ENCODE data around the gene RHBDD3.
"Not testable (repeated sequence)": the region's sequence is repeated elsewhere in the genome, so short reads cannot be mapped to it uniquely, and the experiment has no call there.

Gene RHBDD3

GRCh38 chr22:29245626-29246385, 22.0 kb downstream of the RHBDD3 start:
- peak; percentile 100 for TF ChIP-seq CTCF (IDR thresholded peaks at IDR 0.05; ENCODE audit: low read depth, low read length)
- H3K4me3 ChIP-seq (replicated peaks in 1 of 2; ENCODE audit: low read depth in 2 of 2, low read length in 2 of 2): no peak overlapping the region
- peak; percentile 75 to 79 for DNase-seq (ENCODE audit: low read depth in 2 of 2)

GRCh38 chr22:29244785-29245625, 22.8 kb downstream of the RHBDD3 start:
- TF ChIP-seq CTCF (IDR thresholded peaks at IDR 0.05; ENCODE audit: low read depth, low read length): no peak
- DNase-seq (ENCODE audit: low read depth in 2 of 2): no peak

GRCh38 chr22:29243874-29244446, 23.8 kb downstream of the RHBDD3 start:
- DNase-seq (ENCODE audit: low read depth in 2 of 2): no peak
- H3K4me3 ChIP-seq (replicated peaks in 1 of 2; ENCODE audit: low read depth in 2 of 2, low read length in 2 of 2): no peak overlapping the region
- TF ChIP-seq CTCF (IDR thresholded peaks at IDR 0.05; ENCODE audit: low read depth, low read length): no peak

More at GRCh38 chr22:29244785-29245625, 22.8 kb downstream of the RHBDD3 start:
- no peak overlapping the region for H3K4me3 ChIP-seq (replicated peaks in 1 of 2; ENCODE audit: low read depth in 2 of 2, low read length in 2 of 2)

- DNase-seq (ENCODE audit: low read depth in 2 of 2); H3K4me3 ChIP-seq (replicated peaks in 1 of 2; ENCODE audit: low read depth in 2 of 2, low read length in 2 of 2): not testable (repeated sequence)
Measured at GRCh38 chr22:29240481-29240880, 27.3 kb downstream of the RHBDD3 start.

GRCh38 chr22:29233277-29233877, 34.4 kb downstream of the RHBDD3 start:
- no peak for DNase-seq (ENCODE audit: low read depth in 2 of 2)
- no peak for TF ChIP-seq CTCF (IDR thresholded peaks at IDR 0.05; ENCODE audit: low read depth, low read length)
- no peak overlapping the region for H3K4me3 ChIP-seq (replicated peaks in 1 of 2; ENCODE audit: low read depth in 2 of 2, low read length in 2 of 2)

GRCh38 chr22:29231971-29232959, 35.5 kb downstream of the RHBDD3 start:
- no peak for TF ChIP-seq CTCF (IDR thresholded peaks at IDR 0.05; ENCODE audit: low read depth, low read length)
- no peak overlapping the region for H3K4me3 ChIP-seq (replicated peaks in 1 of 2; ENCODE audit: low read depth in 2 of 2, low read length in 2 of 2)
- peak; percentile 7 to 64 for DNase-seq (ENCODE audit: low read depth in 2 of 2)
